EH (cell line): ENCODE data around the gene H2BK1.

Source experiments
- DNase-seq: peaks from one replicate; pipeline ENCODE4 v3.0.0-alpha.2; 2015; ENCODE audit warnings: low read depth

The H2BK1 gene

GRCh38 chr7:151201751-151202150 is 8.5 kb downstream of the H2BK1 start:
- DNase-seq: no peak

- DNase-seq: no peak
Observed at GRCh38 chr7:151201344-151201743, 8.9 kb downstream of the H2BK1 start.

GRCh38 chr7:151198945-151199848 is 11.1 kb downstream of the H2BK1 start:
- DNase-seq: no peak

GRCh38 chr7:151197932-151198331 is 12.4 kb downstream of the H2BK1 start:
- no peak for DNase-seq

- no peak for DNase-seq
Observed at GRCh38 chr7:151195616-151196450, 14.5 kb downstream of the H2BK1 start.

GRCh38 chr7:151194188-151194587 is 16.1 kb downstream of the H2BK1 start:
- no peak for DNase-seq

- DNase-seq: no peak
Observed at GRCh38 chr7:151193203-151193978, 16.9 kb downstream of the H2BK1 start.

GRCh38 chr7:151192002-151192539 is 18.2 kb downstream of the H2BK1 start:
- DNase-seq: no peak

- no peak for DNase-seq
Observed at GRCh38 chr7:151191544-151191943, 18.7 kb downstream of the H2BK1 start.

GRCh38 chr7:151189038-151189437 is 21.2 kb downstream of the H2BK1 start:
- no peak for DNase-seq

GRCh38 chr7:151188252-151188542 is 22.1 kb downstream of the H2BK1 start:
- no peak for DNase-seq

GRCh38 chr7:151187409-151188251 is 22.7 kb downstream of the H2BK1 start:
- DNase-seq: no peak

GRCh38 chr7:151186640-151187408 is 23.5 kb downstream of the H2BK1 start, which contains the start of gene ASB10:
Gene ASB10 (minus strand): TSS chr7:151187250. CDS start chr7:151187130, 120 bp downstream.
- no peak for DNase-seq

- DNase-seq: no peak
Observed at GRCh38 chr7:151185762-151186639, 24.3 kb downstream of the H2BK1 start.

- DNase-seq: no peak
Observed at GRCh38 chr7:151181011-151181431, 29.3 kb downstream of the H2BK1 start.

GRCh38 chr7:151179946-151180345 is 30.3 kb downstream of the H2BK1 start:
- no peak for DNase-seq

- no peak for DNase-seq
Observed at GRCh38 chr7:151179287-151179860, 30.9 kb downstream of the H2BK1 start.

- no peak for DNase-seq
Observed at GRCh38 chr7:151178831-151179230, 31.5 kb downstream of the H2BK1 start.

GRCh38 chr7:151178236-151178635 is 32.1 kb downstream of the H2BK1 start:
- DNase-seq: no peak
